Measurements from ENCODE around the gene DIAPH2.

GRCh38 chrX:97266406-97267121, 581.9 kb downstream of the DIAPH2 start:
- TF ChIP-seq, protein P1, sequence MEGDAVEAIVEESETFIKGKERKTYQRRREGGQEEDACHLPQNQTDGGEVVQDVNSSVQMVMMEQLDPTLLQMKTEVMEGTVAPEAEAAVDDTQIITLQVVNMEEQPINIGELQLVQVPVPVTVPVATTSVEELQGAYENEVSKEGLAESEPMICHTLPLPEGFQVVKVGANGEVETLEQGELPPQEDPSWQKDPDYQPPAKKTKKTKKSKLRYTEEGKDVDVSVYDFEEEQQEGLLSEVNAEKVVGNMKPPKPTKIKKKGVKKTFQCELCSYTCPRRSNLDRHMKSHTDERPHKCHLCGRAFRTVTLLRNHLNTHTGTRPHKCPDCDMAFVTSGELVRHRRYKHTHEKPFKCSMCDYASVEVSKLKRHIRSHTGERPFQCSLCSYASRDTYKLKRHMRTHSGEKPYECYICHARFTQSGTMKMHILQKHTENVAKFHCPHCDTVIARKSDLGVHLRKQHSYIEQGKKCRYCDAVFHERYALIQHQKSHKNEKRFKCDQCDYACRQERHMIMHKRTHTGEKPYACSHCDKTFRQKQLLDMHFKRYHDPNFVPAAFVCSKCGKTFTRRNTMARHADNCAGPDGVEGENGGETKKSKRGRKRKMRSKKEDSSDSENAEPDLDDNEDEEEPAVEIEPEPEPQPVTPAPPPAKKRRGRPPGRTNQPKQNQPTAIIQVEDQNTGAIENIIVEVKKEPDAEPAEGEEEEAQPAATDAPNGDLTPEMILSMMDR (IDR thresholded peaks at IDR 0.05): no peak
- no peak for TF ChIP-seq POLR2A (IDR thresholded peaks at IDR 0.05)
